Fibroblast of villous mesenchyme (primary cell): Measurements from ENCODE around the gene MAP1LC3B2. TPM values are rescaled to one million over a fixed set of nuclear protein-coding genes. Genes with fewer than 3 reads are reported as not detected.
A peak's percentile ranks its signal among the peaks of the same experiment; 100 is the strongest.

Experiments used
- DNase-seq: peaks from one replicate; pipeline ENCODE4 v3.0.0-alpha.2; 2010; ENCODE audit warnings: low read depth
- H3K4me3 ChIP-seq: 2 replicates; pipeline ENCODE4 v1.5.1; 2011; ENCODE audit warnings: low read depth, mild to moderate bottlenecking, low read length
- CTCF ChIP-seq: IDR thresholded peaks from 2 replicates; pipeline ENCODE4 v1.5.1; 2012; ENCODE audit warnings: low read depth, mild to moderate bottlenecking, low read length; ENCODE audit not compliant: insufficient read depth
- total RNA-seq: library from RNA; depleted of rRNA; stranded (reverse); fragments of >200 nt; gene quantifications from 2 replicates; pipeline ENCODE4 v1.2.3, GENCODE V29; 2012

MAP1LC3B2 gene
- total RNA-seq, 1 donor, result 0.43 TPM

GRCh38 chr12:116540622-116541152 is 18.5 kb upstream of the MAP1LC3B2 start:
- no peak for TF ChIP-seq CTCF
- peak; percentile 79 for DNase-seq
- no peak overlapping the region for H3K4me3 ChIP-seq

GRCh38 chr12:116541547-116542344 is 17.4 kb upstream of the MAP1LC3B2 start:
- no peak for TF ChIP-seq CTCF
- no peak for DNase-seq

GRCh38 chr12:116542345-116542956 is 16.7 kb upstream of the MAP1LC3B2 start:
- no peak for TF ChIP-seq CTCF
- H3K4me3 ChIP-seq, result no peak overlapping the region
- DNase-seq, result no peak

More at GRCh38 chr12:116541547-116542344, 17.4 kb upstream of the MAP1LC3B2 start:
- no peak overlapping the region for H3K4me3 ChIP-seq

GRCh38 chr12:116544656-116545055 is 14.5 kb upstream of the MAP1LC3B2 start:
- H3K4me3 ChIP-seq, result no peak overlapping the region
- no peak for TF ChIP-seq CTCF
- no peak for DNase-seq

- H3K4me3 ChIP-seq, result no peak overlapping the region
- TF ChIP-seq CTCF, result no peak
- DNase-seq, result no peak
These were observed 14.0 kb upstream of the MAP1LC3B2 start for GRCh38 chr12:116545144-116545543.

GRCh38 chr12:116545936-116546335 is 13.2 kb upstream of the MAP1LC3B2 start:
- TF ChIP-seq CTCF, result no peak

More at GRCh38 chr12:116545936-116546335, 13.2 kb upstream of the MAP1LC3B2 start:
- H3K4me3 ChIP-seq, result no peak overlapping the region
- no peak for DNase-seq
